Sigmoid colon (tissue), 7 donors: ENCODE results near the gene SPAG16. TPM values are rescaled to one million over a fixed set of nuclear protein-coding genes. Genes with fewer than 3 reads are reported as not detected.

ENCODE experiments used
- DNase-seq: peaks from one replicate; pipeline ENCODE4 v3.0.0-alpha.2; 2019
- H3K27ac ChIP-seq, 4 donors: fragments of 200-600 bp; sonication (generic); one replicate each; pipeline ENCODE4 v1.5.1; 2016 to 2019; ENCODE audit warnings: mild to moderate bottlenecking in 1 of 4
- H3K27me3 ChIP-seq, 3 donors: fragments of 200-600 bp; sonication (generic); one replicate each; pipeline ENCODE4 v1.5.1; 2019; ENCODE audit warnings: mild to moderate bottlenecking in 1 of 3
- H3K36me3 ChIP-seq, 4 donors: fragments of 200-600 bp; sonication (generic); one replicate each; pipeline ENCODE4 v1.5.1; 2016 to 2019
- H3K4me1 ChIP-seq, 4 donors: fragments of 200-600 bp; sonication (generic); one replicate each; pipeline ENCODE4 v1.5.1; 2017 to 2019
- H3K4me3 ChIP-seq, 4 donors: fragments of 200-600 bp; sonication (generic); one replicate each; pipeline ENCODE4 v1.5.1; 2017 to 2019; ENCODE audit warnings: mild to moderate bottlenecking in 2 of 4, moderate library complexity in 1 of 4
- H3K9me3 ChIP-seq, 4 donors: fragments of 200-600 bp in 3 of 4; sonication (generic) in 3 of 4; one replicate each; pipeline versions ENCODE4 v1.5.1 to v1.6.1; 2013 to 2019
- EP300 ChIP-seq, 4 donors: sonication (generic); formaldehyde crosslinking; IDR thresholded peaks; one replicate each; pipeline ENCODE4 v1.6.1; 2017; ENCODE audit warnings: antibody characterized with exemption in 4 of 4
- POLR2A ChIP-seq, 2 donors: fragments of 450-650 bp; IDR thresholded peaks; one replicate each; pipeline ENCODE4 v1.6.1; 2016; ENCODE audit warnings: antibody characterized with exemption in 2 of 2, mild to moderate bottlenecking in 2 of 2, moderate library complexity in 2 of 2
- POLR2AphosphoS5 ChIP-seq, 4 donors: sonication (generic); formaldehyde crosslinking; IDR thresholded peaks; one replicate each; pipeline ENCODE4 v1.6.1; 2017; ENCODE audit warnings: antibody characterized with exemption in 4 of 4
- WGBS, 2 donors: extraction: QIAGEN DNeasy Blood & Tissue Kit; methylation state at CpG; one replicate each; pipeline ENCODE4 v1.1.7; 2013; 5-methylcytosine and 5-hydroxymethylcytosine counted together
- intact Hi-C: fragments of 100-400 bp; cut with DNase I; formaldehyde crosslinking; loops from one replicate; pipeline ENCODE4 v1.15.1; 2023
- polyA plus RNA-seq, 3 donors: library from polyadenylated mRNA; stranded (reverse); fragments of 200-250 nt; gene quantifications; one replicate each; pipeline ENCODE4 v1.2.3, GENCODE V29; 2013
- total RNA-seq, 4 donors: library from RNA; depleted of rRNA; stranded (reverse); fragments of >200 nt; gene quantifications; one replicate each; pipeline ENCODE4 v1.1.0, GENCODE V29; 2016
- TF ChIP-seq, protein P1 (sequence below), 4 experiments: fragments of 450-650 bp in 3 of 4; fragments of 200-600 bp in 1 of 4; IDR thresholded peaks; one replicate each; pipeline ENCODE4 v1.5.1; 2016 to 2019; ENCODE audit warnings: antibody characterized with exemption in 4 of 4, mild to moderate bottlenecking in 3 of 4, moderate library complexity in 2 of 4
- donor health status: healthy with polysubstance abuse.
- donor health status: Bipolar disorder and iron deficiency.
- donor health status: healthy.

Gene SPAG16
- total and polyA plus RNA-seq, 7 donors: 13.1 to 70.3 (median 36.0) TPM

DNA sequence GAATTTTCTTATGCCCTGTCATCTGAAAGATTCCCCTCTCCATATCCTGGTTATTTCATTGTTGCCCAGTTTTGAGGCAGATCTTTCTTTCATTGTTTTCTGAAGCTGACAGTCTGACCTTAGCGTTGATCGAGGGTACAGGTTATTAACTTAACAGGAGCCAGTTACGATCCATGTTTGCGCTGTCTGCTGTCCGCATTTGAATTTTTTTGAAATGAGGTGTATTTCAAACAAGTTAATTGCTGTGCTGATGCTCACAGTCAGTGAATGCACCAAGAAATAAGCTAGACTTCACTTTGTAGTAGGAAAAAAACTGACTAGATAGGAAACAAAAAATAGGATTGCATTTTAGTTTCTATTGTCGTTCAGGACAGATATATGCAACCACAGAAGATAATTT lies 34.8 kb upstream of the SPAG16 start:
- DNase-seq: no peak
- Histone ChIP-seq H3K4me3 (no peak overlapping the region), H3K36me3 (no peaks in the 10 kb centered on the region), H3K9me3 (no peaks in the 10 kb centered on the region), H3K4me1 (no peaks in the 10 kb centered on the region), H3K27me3 (no peaks in the 10 kb centered on the region), H3K27ac (no peak overlapping the region)
- TF ChIP-seq, protein P1, sequence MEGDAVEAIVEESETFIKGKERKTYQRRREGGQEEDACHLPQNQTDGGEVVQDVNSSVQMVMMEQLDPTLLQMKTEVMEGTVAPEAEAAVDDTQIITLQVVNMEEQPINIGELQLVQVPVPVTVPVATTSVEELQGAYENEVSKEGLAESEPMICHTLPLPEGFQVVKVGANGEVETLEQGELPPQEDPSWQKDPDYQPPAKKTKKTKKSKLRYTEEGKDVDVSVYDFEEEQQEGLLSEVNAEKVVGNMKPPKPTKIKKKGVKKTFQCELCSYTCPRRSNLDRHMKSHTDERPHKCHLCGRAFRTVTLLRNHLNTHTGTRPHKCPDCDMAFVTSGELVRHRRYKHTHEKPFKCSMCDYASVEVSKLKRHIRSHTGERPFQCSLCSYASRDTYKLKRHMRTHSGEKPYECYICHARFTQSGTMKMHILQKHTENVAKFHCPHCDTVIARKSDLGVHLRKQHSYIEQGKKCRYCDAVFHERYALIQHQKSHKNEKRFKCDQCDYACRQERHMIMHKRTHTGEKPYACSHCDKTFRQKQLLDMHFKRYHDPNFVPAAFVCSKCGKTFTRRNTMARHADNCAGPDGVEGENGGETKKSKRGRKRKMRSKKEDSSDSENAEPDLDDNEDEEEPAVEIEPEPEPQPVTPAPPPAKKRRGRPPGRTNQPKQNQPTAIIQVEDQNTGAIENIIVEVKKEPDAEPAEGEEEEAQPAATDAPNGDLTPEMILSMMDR (IDR thresholded peaks at IDR 0.05): no peak
- TF ChIP-seq POLR2A (IDR thresholded peaks at IDR 0.05) (no peak), EP300 (IDR thresholded peaks at IDR 0.05) (no peak), POLR2AphosphoS5 (IDR thresholded peaks at IDR 0.05) (no peak)
- intact Hi-C loops: no loop called here
- WGBS, 2 donors: 42 to 74% methylated on average over 6 of the region's 6 CpGs

- Histone ChIP-seq H3K27ac (no peak overlapping the region), H3K4me1 (no peaks in the 10 kb centered on the region), H3K4me3 (no peak overlapping the region), H3K9me3 (no peaks in the 10 kb centered on the region), H3K36me3 (no peaks in the 10 kb centered on the region), H3K27me3 (no peaks in the 10 kb centered on the region)
- intact Hi-C loops: no loop called here
- no peak for TF ChIP-seq POLR2A (IDR thresholded peaks at IDR 0.05)
- TF ChIP-seq, protein P1 (IDR thresholded peaks at IDR 0.05): peak; percentile 22 to 71 (median 39)
- 30 to 33% methylated on average over 3 of the region's 3 CpGs for WGBS, 2 donors
- DNase-seq: no peak
These were observed 32.6 kb upstream of the SPAG16 start for GRCh38 chr2:213251618-213252017.

- no peaks in the 10 kb centered on the region for H3K4me1 ChIP-seq
- no peaks in the 10 kb centered on the region for H3K9me3 ChIP-seq
- intact Hi-C loops: no loop called here
- WGBS, 2 donors: 56 to 78% methylated on average over 1 of the region's 1 CpG
- H3K4me3 ChIP-seq: no peak overlapping the region
- no peak for DNase-seq
- no peaks in the 10 kb centered on the region for H3K36me3 ChIP-seq
- no peak overlapping the region for H3K27ac ChIP-seq
- TF ChIP-seq, protein P1 (IDR thresholded peaks at IDR 0.05): no peak
- TF ChIP-seq POLR2A (IDR thresholded peaks at IDR 0.05) (no peak), POLR2AphosphoS5 (IDR thresholded peaks at IDR 0.05) (no peak), EP300 (IDR thresholded peaks at IDR 0.05) (no peak)
- H3K27me3 ChIP-seq: no peaks in the 10 kb centered on the region
These were observed 32.1 kb upstream of the SPAG16 start for GRCh38 chr2:213252206-213252605.

GRCh38 chr2:213253162-213253561 lies 31.1 kb upstream of the SPAG16 start:
- no peak overlapping the region for H3K4me3 ChIP-seq
- 32 to 70% methylated on average over 4 of the region's 4 CpGs for WGBS, 2 donors
- H3K9me3 ChIP-seq: no peaks in the 10 kb centered on the region
- no peak overlapping the region for H3K27ac ChIP-seq
- no peaks in the 10 kb centered on the region for H3K27me3 ChIP-seq
- H3K4me1 ChIP-seq: no peaks in the 10 kb centered on the region
- no peaks in the 10 kb centered on the region for H3K36me3 ChIP-seq
- DNase-seq: no peak
- TF ChIP-seq, protein P1 (IDR thresholded peaks at IDR 0.05): no peak
- TF ChIP-seq POLR2AphosphoS5 (IDR thresholded peaks at IDR 0.05): no peak
- no peak for TF ChIP-seq EP300 (IDR thresholded peaks at IDR 0.05)
- no peak for TF ChIP-seq POLR2A (IDR thresholded peaks at IDR 0.05)
- intact Hi-C loops: no loop called here

GRCh38 chr2:213259266-213259665 lies 25.0 kb upstream of the SPAG16 start:
- Histone ChIP-seq H3K36me3 (no peaks in the 10 kb centered on the region), H3K27ac (no peak overlapping the region), H3K4me1 (no peaks in the 10 kb centered on the region), H3K4me3 (no peak overlapping the region), H3K27me3 (no peaks in the 10 kb centered on the region), H3K9me3 (no peaks in the 10 kb centered on the region)
- TF ChIP-seq EP300 (IDR thresholded peaks at IDR 0.05) (no peak), POLR2AphosphoS5 (IDR thresholded peaks at IDR 0.05) (no peak), POLR2A (IDR thresholded peaks at IDR 0.05) (no peak)
- TF ChIP-seq, protein P1 (IDR thresholded peaks at IDR 0.05): no peak
- DNase-seq: no peak
- intact Hi-C loops: no loop called here
- 86 to 91% methylated on average over 1 of the region's 1 CpG for WGBS, 2 donors
